Fibroblast of skin of left biceps (primary cell): ENCODE data around the gene TTF1.

ENCODE experiments used
- DNase-seq, 2 experiments: peaks; one replicate each; pipeline ENCODE4 v3.0.0-alpha.2; 2013; ENCODE audit warnings: low read depth in 2 of 2

Gene TTF1, protein sequence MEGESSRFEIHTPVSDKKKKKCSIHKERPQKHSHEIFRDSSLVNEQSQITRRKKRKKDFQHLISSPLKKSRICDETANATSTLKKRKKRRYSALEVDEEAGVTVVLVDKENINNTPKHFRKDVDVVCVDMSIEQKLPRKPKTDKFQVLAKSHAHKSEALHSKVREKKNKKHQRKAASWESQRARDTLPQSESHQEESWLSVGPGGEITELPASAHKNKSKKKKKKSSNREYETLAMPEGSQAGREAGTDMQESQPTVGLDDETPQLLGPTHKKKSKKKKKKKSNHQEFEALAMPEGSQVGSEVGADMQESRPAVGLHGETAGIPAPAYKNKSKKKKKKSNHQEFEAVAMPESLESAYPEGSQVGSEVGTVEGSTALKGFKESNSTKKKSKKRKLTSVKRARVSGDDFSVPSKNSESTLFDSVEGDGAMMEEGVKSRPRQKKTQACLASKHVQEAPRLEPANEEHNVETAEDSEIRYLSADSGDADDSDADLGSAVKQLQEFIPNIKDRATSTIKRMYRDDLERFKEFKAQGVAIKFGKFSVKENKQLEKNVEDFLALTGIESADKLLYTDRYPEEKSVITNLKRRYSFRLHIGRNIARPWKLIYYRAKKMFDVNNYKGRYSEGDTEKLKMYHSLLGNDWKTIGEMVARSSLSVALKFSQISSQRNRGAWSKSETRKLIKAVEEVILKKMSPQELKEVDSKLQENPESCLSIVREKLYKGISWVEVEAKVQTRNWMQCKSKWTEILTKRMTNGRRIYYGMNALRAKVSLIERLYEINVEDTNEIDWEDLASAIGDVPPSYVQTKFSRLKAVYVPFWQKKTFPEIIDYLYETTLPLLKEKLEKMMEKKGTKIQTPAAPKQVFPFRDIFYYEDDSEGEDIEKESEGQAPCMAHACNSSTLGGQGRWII

DNA sequence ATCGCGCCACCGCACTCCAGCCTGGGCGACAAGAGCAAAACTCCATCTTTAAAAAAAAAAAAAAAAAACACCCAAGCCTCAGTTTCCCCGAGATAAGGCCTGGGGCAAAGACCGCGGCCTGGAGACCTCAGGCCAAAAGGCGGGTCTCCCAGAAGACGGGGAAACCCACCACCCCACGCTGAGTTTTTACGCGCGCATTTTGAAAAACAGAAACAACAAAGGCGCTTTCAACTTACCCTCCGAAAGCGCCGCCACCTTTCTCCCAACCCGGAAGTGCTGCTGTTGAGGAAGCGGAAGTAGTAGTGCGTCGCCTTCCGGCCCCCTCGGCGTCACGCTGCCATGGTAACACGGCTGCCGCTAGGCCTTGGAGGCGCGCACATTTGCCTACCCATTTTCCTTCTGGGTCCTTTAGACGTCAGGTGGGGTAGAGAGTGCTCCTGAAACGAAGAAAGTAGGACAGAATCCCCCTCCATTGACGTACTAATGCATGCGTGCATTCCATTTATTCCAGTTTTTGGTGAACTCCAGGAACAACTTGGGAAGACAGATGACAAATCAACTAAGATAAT lies at the start of gene TTF1:
TSS of gene TTF1 (minus strand) at position 287 of the 569 bp plus-strand sequence. CDS start 4,019 bp downstream, outside the sequence.
- DNase-seq: peak; percentile 67 to 74

GRCh38 chr9:132456241-132456640 lies 49.6 kb upstream of the TTF1 start:
- DNase-seq: no peak

- no peak for DNase-seq
Observed at GRCh38 chr9:132451276-132451675, 44.6 kb upstream of the TTF1 start.

DNA sequence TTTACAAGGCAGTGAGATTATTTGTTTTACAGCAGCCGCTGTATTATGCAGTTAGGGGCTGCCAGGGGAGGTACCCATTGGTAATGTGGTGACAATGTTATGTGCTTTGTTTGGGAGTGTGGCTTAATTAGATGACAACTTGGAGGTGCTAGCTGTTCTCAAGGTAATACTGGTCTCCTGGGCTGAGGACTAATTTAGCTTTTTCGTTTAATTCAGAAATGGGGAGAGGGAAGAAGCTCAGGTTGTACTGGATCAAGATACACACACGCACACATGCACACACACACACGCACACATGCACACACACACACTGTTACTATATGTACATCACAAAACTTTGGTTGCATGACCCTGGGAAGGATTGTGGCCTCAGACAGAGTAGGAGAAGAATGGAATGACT lies 41.3 kb upstream of the TTF1 start:
- no peak for DNase-seq

- DNase-seq: no peak
Observed at GRCh38 chr9:132447346-132447745, 40.7 kb upstream of the TTF1 start.

DNA sequence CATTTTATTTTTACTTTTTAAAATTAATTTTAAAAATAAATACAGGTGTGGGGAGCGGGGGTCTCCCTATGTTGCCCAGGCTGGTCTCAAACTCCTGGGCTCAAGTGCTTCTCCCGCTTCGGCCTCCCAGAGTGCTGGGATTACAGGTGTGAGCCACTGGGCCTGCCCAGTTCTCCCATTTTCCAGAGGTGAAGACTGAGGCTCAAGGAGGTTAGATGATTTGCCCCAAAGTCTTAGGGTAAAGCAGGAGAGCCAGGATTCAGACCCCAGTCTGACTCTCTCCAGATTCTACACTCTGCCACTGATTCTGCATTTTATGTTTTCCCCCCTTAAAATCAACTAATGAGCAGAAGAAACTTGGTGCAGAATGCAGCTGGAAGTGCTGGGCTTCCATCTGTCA lies 40.2 kb upstream of the TTF1 start:
- no peak for DNase-seq

GRCh38 chr9:132443951-132444607 lies 37.4 kb upstream of the TTF1 start:
- DNase-seq: no peak

DNA sequence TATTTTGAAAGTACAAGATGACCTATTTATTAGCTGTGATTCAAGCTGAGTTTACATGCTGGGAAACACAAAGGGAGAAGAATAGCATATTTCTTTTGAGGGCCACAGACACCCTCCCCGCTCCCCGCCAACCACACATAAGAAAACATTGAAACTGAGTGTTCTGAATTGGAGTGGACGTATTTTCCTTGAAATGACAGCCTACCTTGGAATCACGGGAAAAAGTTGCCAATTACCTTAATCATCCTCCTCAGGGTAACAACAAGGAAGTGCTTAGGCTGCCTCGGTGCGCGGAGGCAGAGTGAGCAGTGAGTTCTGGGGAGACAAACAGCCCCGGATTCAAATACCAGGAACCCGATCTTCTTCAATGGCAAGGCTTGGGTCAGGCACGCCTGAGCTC lies 34.8 kb upstream of the TTF1 start:
- no peak for DNase-seq

DNA sequence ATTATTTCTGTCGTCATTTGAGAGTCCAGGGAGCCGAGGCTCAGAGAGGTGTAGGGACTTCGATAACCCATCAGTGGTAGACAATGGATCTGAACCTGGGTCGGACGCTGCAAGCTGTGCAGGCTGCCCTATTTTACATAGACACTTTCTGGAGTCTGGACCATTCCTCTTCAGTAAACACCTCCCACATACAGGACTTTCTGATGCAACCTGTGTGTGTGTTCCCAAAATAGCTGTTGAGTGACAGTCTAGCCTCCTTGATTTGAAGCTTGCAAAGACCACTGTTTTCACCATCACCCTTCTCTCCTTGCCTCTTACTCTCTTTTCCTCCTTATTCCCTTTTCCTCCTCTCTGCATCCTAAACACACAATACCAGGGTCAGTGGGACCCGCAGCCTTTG lies 34.1 kb upstream of the TTF1 start:
- no peak for DNase-seq

- DNase-seq: no peak
Observed at GRCh38 chr9:132439153-132439552, 32.5 kb upstream of the TTF1 start.

- no peak for DNase-seq
Observed at GRCh38 chr9:132434881-132435280, 28.2 kb upstream of the TTF1 start.

DNA sequence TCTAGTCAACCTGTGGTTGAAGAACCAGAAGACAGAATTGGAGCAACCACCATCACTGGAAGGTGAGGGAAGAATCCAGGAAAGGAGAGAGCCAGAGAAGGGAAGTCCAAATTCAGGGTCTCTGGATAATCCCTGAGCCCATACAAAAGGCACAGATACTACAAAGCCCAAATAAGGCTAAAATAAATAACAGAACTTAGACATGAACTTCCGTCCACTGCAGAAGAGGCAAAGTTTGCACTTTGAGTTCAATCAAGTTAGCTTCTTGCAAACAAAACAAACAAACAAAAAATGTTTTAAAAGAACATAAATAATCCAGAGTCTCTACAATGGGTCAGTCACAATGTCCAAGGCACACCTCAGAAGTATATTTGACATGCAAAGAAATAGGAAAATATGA lies 24.4 kb upstream of the TTF1 start:
- DNase-seq: no peak

DNA sequence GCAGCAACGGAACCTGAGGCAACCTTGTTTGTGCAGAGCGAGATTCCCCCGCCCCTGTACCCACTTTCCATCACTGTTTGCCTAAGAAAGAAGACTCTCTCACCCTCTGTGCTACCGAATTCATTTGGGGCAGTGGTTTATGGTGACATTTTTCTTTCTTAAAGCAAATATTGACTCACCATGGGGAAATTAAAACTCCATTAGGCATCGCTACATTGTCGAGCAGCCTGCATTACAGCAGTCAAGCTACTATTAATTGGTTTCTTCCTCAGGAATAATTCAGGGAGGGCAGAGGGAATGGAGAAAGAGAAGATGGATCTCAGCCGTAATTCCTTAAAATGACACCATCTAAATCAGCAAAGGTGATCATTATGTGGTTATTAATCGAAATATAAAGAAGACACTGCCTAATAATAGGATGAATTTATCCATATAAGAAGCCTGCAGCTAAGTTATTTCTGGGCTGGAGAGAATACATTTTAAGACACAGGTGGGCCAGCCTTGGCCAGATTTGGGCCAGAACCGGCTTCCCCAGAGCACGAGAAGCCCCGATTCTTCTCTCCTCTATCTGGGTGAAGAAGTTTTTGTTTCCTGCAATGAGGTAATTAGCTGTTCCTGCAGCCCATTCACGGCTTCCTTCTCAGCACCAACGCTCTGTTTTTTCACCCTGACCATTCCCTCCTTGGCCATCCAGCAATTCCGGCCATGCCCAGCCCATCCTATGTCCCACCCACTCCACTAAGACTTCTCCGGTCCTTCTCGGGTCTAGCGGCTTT lies 20.2 kb upstream of the TTF1 start:
- no peak for DNase-seq

DNA sequence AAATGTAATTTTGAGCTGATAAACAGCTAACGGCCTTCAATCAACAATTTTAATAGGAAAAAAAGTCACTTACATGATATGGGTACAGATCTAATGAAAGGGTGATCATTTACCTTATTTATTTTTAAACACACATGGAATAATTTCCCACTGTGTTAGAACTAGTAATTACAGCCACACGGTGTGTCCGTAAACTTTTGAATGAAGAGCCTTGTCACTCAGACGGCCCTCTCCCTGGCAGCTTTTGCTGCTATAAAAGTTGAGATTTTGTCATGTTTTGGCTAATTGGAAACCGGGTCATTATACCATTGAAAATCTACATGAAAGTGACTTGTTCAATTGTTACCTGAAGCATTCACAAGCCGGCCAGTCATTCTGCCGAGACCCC lies 19.0 kb upstream of the TTF1 start:
- DNase-seq: no peak

DNA sequence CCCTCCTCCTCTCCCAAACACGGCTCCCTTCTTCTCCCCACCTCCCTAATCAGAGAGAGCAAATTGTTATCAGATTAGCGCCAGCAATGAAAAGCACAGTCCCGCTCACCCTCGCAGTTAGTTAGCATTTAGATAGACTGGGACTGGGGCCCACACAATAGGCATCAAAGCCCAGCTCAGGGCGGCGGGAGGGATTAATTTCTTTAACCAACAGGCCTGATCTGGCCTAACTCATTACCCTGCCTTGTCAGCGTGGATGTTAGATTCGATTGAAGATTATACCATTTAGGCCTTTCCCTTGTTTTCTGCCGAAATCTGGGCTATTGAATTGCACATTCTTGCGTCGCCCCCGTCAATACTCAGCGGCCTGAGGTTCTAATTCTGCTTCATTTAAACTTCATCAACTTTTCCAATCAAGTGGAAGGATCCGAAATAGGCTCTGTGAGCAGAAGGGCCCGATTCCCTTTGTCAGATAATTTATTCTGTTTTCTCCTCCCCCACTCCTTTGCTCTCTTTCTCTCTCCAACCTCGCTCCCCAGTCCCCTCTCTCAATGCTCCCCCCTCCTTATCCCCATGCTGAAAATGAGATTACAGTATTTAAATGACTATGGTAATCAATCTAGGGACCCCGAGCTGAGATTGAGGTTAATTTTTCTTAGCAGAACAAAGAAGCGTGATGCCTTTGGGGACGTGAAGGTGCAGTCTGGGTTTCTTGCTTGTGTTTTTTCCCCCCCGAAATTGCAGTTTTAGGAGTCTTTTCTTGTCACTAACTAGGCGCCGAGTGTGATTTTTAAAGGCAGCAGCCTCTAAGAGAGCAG lies 18.4 kb upstream of the TTF1 start:
- DNase-seq: no peak

DNA sequence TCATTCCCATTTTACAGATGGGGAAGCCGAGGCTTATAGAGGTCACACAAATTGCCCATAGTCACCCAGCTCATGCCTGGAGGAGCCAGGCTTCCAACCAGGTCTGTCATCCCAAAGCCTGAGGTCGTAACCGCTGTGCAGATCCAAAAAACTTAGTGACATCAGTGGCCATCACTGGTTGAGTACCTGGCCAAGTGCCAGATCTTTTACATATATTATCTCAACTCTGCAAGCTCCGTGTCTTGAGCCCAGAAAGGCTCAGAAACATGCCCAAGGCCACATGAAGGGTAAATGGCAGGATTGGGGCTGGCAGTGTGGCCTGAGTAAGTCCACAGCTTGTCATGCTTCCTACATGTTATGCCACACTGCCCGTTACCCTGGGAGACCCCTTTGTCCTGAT lies 16.9 kb upstream of the TTF1 start:
- no peak for DNase-seq

- no peak for DNase-seq
Observed at GRCh38 chr9:132422574-132422973, 15.9 kb upstream of the TTF1 start.

DNA sequence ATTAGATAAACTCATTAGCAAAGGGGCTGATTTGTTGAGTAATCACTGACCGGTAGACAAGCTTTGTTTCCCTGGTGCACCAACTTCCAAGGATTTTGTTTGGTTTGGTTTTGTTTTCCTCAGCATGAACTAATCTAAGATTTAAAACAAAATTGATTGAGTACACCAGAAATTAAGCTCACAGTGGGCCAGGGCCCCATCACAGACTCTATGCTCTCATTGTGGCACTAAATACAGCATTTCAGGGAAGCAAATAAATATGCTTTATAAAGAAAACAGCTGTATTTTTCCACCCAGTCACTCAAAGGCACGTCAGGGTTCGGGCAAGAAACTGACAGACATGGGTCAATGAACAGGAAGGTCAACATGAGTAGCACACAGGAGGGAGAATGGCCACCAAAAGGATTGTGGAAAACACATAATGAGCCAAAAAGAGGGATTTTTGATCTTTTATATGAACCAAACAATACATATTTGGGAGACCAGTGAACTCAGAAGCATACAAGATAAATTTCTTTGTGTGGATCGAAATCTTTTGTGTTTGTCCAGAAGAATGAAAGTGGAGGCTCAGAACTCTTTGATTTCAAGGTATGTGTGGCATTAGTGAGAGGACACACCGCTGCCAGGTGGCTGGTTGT lies 12.2 kb upstream of the TTF1 start:
- DNase-seq: no peak

- DNase-seq: no peak
Observed at GRCh38 chr9:132415181-132415580, 8.5 kb upstream of the TTF1 start.

DNA sequence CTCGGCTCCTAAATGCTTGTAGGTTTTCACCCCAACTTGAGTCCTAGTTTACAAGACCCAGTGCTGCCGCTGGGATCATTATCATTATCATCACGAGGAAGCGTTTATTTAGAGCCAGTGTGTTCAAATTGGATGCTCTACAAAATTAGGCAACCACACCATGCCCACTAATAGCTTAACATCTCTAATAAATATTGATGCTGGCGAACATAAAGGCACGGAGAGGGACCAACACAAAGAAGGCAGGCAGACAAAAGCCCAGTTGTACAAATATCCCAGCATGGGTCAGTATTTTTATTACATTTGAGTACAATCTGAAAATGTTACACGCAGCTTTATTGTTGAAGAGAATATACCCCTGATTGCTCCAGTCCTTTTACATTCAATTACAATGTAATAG lies 8.1 kb upstream of the TTF1 start:
- no peak for DNase-seq
